GM23338 (cell line): Measurements from ENCODE around the gene TF. TPM values are rescaled to one million over a fixed set of nuclear protein-coding genes. Genes with fewer than 3 reads are reported as not detected.

Experiments
- ATAC-seq: fragments of 200-7000 bp; cut with Tn5 transposase; 3 replicates; pipeline ENCODE4 v1.9.1; 2020
- DNase-seq: peaks from one replicate; pipeline ENCODE4 v3.0.0-alpha.2; 2015; ENCODE audit warnings: low spot score
- H2AFZ ChIP-seq: fragments of 200-600 bp; sonication (generic); 2 replicates; pipeline ENCODE4 v1.8.0; 2016; ENCODE audit warnings: antibody characterized with exemption, mild to moderate bottlenecking, moderate library complexity
- H3F3A ChIP-seq: fragments of 200-600 bp; sonication (generic); replicated peaks from 2 replicates; pipeline ENCODE4 v1.8.0; 2017; ENCODE audit warnings: antibody characterized with exemption, mixed run types, low read depth
- H3K27ac ChIP-seq: fragments of 200-600 bp; sonication (generic); 2 replicates; pipeline ENCODE4 v1.6.1; 2016; ENCODE audit warnings: low read depth
- H3K27me3 ChIP-seq: fragments of 200-600 bp; sonication (generic); 2 replicates; pipeline ENCODE4 v1.8.0; 2016; ENCODE audit warnings: mild to moderate bottlenecking, mixed run types, moderate library complexity; ENCODE audit not compliant: insufficient read depth
- H3K36me3 ChIP-seq: fragments of 200-600 bp; sonication (generic); 2 replicates; pipeline ENCODE4 v1.8.0; 2016; ENCODE audit warnings: mild to moderate bottlenecking; ENCODE audit not compliant: insufficient read depth
- H3K4me1 ChIP-seq: fragments of 200-600 bp; sonication (generic); 2 replicates; pipeline ENCODE4 v1.8.0; 2016; ENCODE audit warnings: mild to moderate bottlenecking, moderate library complexity; ENCODE audit not compliant: insufficient read depth
- H3K4me2 ChIP-seq: fragments of 200-600 bp; sonication (generic); 2 replicates; pipeline ENCODE4 v1.7.1; 2017; ENCODE audit warnings: mixed run types
- H3K4me3 ChIP-seq: fragments of 200-600 bp; sonication (generic); 2 replicates; pipeline ENCODE4 v1.6.1; 2016; ENCODE audit warnings: mixed run types
- H3K79me2 ChIP-seq: fragments of 200-600 bp; sonication (generic); replicated peaks from 2 replicates; pipeline ENCODE4 v1.8.0; 2017; ENCODE audit warnings: mild to moderate bottlenecking; ENCODE audit not compliant: insufficient read depth
- H3K9me2 ChIP-seq: fragments of 200-600 bp; sonication (generic); 2 replicates; pipeline ENCODE4 v1.8.0; 2017; ENCODE audit not compliant: insufficient read depth
- H4K20me1 ChIP-seq: fragments of 200-600 bp; sonication (generic); replicated peaks from 2 replicates; pipeline ENCODE4 v1.8.0; 2017; ENCODE audit warnings: mild to moderate bottlenecking; ENCODE audit not compliant: insufficient read depth
- H3K27ac Mint-ChIP-seq: 2 replicates; pipeline ENCODE4 v1.8.0; 2020; ENCODE audit warnings: inconsistent platforms, mild to moderate bottlenecking, moderate library complexity, mixed read lengths
- H3K27me3 Mint-ChIP-seq: 3 replicates; pipeline ENCODE4 v1.8.0; 2022; ENCODE audit warnings: low read depth, mild to moderate bottlenecking, moderate library complexity, mixed read lengths, inconsistent platforms; ENCODE audit not compliant: insufficient read depth, poor library complexity
- H3K36me3 Mint-ChIP-seq: 3 replicates; pipeline ENCODE4 v1.8.0; 2021; ENCODE audit warnings: low read depth, mild to moderate bottlenecking, inconsistent platforms, moderate library complexity, mixed read lengths
- H3K4me1 Mint-ChIP-seq: 3 replicates; pipeline ENCODE4 v1.8.0; 2020; ENCODE audit warnings: mild to moderate bottlenecking, inconsistent platforms, mixed read lengths
- H3K4me3 Mint-ChIP-seq: 3 replicates; pipeline ENCODE4 v1.8.0; 2021; ENCODE audit warnings: moderate library complexity, mild to moderate bottlenecking, inconsistent platforms, mixed read lengths
- H3K9me3 Mint-ChIP-seq: 3 replicates; pipeline ENCODE4 v1.8.0; 2020; ENCODE audit warnings: moderate library complexity, mild to moderate bottlenecking, inconsistent platforms, mixed read lengths
- CREB1 ChIP-seq: fragments of 250-450 bp; sonication (Bioruptor Pico); IDR thresholded peaks from 2 replicates; pipeline ENCODE4 v1.5.0; 2020; ENCODE audit warnings: low read depth, mild to moderate bottlenecking, moderate library complexity
- EZH2 ChIP-seq: fragments of 200-600 bp; sonication (generic); IDR thresholded peaks from one replicate; pipeline ENCODE4 v1.8.0; 2017; ENCODE audit warnings: antibody characterized with exemption, mild to moderate bottlenecking, low read depth; ENCODE audit not compliant: unreplicated experiment
- JUNB ChIP-seq: IDR thresholded peaks from one replicate; pipeline ENCODE4 v1.6.1; 2016; ENCODE audit warnings: antibody characterized with exemption; ENCODE audit not compliant: unreplicated experiment
- NANOG ChIP-seq: IDR thresholded peaks from 2 replicates; pipeline ENCODE4 v1.6.1; 2016; ENCODE audit warnings: antibody characterized with exemption, borderline replicate concordance
- POLR2AphosphoS5 ChIP-seq: IDR thresholded peaks from 2 replicates; pipeline ENCODE4 v1.6.1; 2016; ENCODE audit warnings: antibody characterized with exemption, low read depth
- STAT1 ChIP-seq: IDR thresholded peaks from one replicate; pipeline ENCODE4 v1.6.1; 2016; ENCODE audit warnings: antibody characterized with exemption; ENCODE audit not compliant: unreplicated experiment
- ZNF114 ChIP-seq: fragments of 250-450 bp; sonication (Bioruptor Pico); IDR thresholded peaks from 2 replicates; pipeline ENCODE4 v1.5.0; 2020; ENCODE audit warnings: mild to moderate bottlenecking, moderate library complexity
- ZNF331 ChIP-seq: fragments of 250-450 bp; sonication (Bioruptor Pico); IDR thresholded peaks from 2 replicates; pipeline ENCODE4 v1.5.0; 2020; ENCODE audit warnings: low read depth, mild to moderate bottlenecking, moderate library complexity
- polyA plus RNA-seq: library from polyadenylated mRNA; unstranded; fragments of >200 nt; fragmentation: Nextera tagmentation; extraction: Ambion mirVana; gene quantifications from 2 replicates; pipeline ENCODE4 v1.2.1, GENCODE V29; 2016
- total RNA-seq: library from RNA; depleted of rRNA; stranded (reverse); fragments of >200 nt; shearing (Covaris generic); gene quantifications from 2 replicates; pipeline ENCODE4 v1.2.3, GENCODE V29; 2014
- TF ChIP-seq, protein P1 (sequence below), 2 experiments: fragments of 200-600 bp in 1 of 2; sonication (generic) in 1 of 2; conservative IDR thresholded peaks; 2 replicates each; pipeline versions ENCODE4 v1.5.1 to v1.6.1; 2016 to 2017; ENCODE audit warnings: antibody characterized with exemption in 2 of 2, low read depth in 2 of 2, mild to moderate bottlenecking in 2 of 2, moderate library complexity in 1 of 2

The TF gene
- total and polyA plus RNA-seq, 2 experiments from 2014 or later = 0.03 to 0.76 TPM

DNA sequence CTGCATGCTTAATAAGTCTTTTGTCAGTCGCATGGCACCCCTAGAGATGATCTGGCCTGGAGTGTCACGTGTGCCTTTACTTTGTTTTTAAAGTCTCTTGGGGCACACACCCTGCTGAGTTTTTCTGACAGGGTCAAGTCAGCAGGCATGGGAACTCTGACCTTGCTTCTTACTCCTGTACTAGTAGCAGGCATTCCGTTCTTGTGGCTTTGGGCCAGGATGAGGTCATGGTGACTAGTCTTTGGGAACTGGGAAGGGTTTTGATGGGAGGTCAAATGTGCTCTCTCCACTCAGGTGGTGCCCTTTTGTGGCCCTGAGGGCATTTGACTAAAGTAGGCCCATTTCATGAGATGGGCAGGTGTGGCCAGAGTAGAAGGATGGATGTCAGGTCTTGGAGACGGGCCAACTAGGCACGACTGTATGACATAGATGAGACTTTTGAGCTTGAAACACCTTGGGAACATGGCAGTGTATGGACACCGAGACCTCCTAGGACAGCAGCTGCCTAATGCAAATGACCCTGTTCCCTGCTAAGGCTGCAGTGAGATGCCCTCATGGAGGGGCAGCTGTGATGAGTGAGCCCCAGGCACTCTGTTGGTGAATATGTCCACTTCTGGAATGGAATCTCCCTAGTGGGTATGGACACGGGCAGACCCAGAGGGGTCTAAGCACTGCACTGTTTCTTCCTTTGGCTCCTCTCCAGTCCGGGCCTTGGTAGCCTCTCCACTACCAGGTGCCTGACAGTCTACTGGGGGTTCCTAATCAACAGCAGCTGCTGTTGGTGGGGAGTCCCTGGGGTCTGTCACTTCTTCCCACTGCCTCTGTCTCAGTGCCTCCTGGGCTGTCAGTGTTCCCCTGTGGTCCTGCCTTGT is 75.8 kb downstream of the TF start:
- DNase-seq (peak; percentile 59), ATAC-seq (peak; percentile 86)
- peaks cover 4% of the 10 kb centered on the region; the same call in 1 of the 2 replicates for H3K9me2 ChIP-seq
- H3K4me3 ChIP-seq = no peak overlapping the region
- peaks cover 20% of the 10 kb centered on the region for H3K4me1 Mint-ChIP-seq
- no peak for TF ChIP-seq ZNF331 (CRISPR knock-in tag)
- 0 out of 2 replicates have a peak, but pooled peaks have one; percentile 22 for TF ChIP-seq POLR2AphosphoS5
- TF ChIP-seq STAT1 = no peak
- TF ChIP-seq, protein P1, sequence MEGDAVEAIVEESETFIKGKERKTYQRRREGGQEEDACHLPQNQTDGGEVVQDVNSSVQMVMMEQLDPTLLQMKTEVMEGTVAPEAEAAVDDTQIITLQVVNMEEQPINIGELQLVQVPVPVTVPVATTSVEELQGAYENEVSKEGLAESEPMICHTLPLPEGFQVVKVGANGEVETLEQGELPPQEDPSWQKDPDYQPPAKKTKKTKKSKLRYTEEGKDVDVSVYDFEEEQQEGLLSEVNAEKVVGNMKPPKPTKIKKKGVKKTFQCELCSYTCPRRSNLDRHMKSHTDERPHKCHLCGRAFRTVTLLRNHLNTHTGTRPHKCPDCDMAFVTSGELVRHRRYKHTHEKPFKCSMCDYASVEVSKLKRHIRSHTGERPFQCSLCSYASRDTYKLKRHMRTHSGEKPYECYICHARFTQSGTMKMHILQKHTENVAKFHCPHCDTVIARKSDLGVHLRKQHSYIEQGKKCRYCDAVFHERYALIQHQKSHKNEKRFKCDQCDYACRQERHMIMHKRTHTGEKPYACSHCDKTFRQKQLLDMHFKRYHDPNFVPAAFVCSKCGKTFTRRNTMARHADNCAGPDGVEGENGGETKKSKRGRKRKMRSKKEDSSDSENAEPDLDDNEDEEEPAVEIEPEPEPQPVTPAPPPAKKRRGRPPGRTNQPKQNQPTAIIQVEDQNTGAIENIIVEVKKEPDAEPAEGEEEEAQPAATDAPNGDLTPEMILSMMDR (conservative IDR thresholded peaks at IDR 0.05; ENCODE audit: low read depth in 2 of 2) = peak; percentile 48 to 60
- TF ChIP-seq ZNF114 (CRISPR knock-in tag) = no peak
- no peak for TF ChIP-seq JUNB
- peaks cover 23% of the 10 kb centered on the region; the same call in 1 of the 2 replicates for H3K36me3 ChIP-seq
- H3K79me2 ChIP-seq = no peaks in the 10 kb centered on the region
- H3K36me3 Mint-ChIP-seq = peaks cover 64% of the 10 kb centered on the region
- H3K4me3 Mint-ChIP-seq = peak overlapping the region; percentile 8; the same call in 2 of the 3 replicates
- no peaks in the 10 kb centered on the region for H3K9me3 Mint-ChIP-seq
- no peak overlapping the region for H2AFZ ChIP-seq
- H3K4me2 ChIP-seq = no peak overlapping the region
- no peak overlapping the region for H3K27ac ChIP-seq
- peaks cover 13% of the 10 kb centered on the region for H3K27me3 Mint-ChIP-seq
- H3K27me3 ChIP-seq = no peaks in the 10 kb centered on the region
- H3K27ac Mint-ChIP-seq = peak overlapping the region; percentile 83; the same call in 1 of the 2 replicates
- H3K4me1 ChIP-seq = no peaks in the 10 kb centered on the region
- peaks cover 8% of the 10 kb centered on the region; the same call in 1 of the 2 replicates for H3F3A ChIP-seq
- no peaks in the 10 kb centered on the region; the same call in 1 of the 2 replicates for H4K20me1 ChIP-seq

DNA sequence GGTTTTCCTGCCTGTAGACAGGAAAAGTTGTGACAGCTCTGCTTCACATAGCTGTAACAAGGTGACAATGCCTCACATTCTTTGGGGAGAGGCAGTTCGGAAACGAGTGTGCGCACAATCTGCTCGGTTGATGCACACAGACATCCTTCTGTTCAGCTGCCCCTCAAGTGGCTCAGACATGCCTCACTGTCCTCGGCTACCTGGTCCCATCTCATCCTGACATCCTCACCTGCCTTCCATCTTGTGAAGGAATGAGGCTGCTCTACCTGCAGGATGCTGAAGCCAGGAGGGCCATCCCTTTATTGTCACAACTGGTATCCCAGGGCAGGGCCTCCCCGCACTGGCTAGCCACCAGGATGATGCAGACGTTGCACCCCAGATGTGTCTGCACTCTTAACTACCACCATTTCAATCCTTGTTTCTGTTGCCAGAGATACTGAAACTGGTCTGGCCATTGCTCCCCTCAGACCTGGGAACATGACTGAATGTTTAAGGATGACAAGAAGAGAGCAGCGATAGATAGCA is 78.8 kb downstream of the TF start:
- no peaks in the 10 kb centered on the region for H3F3A ChIP-seq
- Mint-ChIP-seq H3K27ac (no peak overlapping the region), H3K9me3 (no peaks in the 10 kb centered on the region), H3K36me3 (peaks cover 55% of the 10 kb centered on the region), H3K27me3 (peaks cover 15% of the 10 kb centered on the region), H3K4me1 (peaks cover 20% of the 10 kb centered on the region), H3K4me3 (no peak overlapping the region)
- H3K27ac ChIP-seq = no peak overlapping the region
- H4K20me1 ChIP-seq = no peaks in the 10 kb centered on the region; the same call in 1 of the 2 replicates
- peaks cover 11% of the 10 kb centered on the region; the same call in 1 of the 2 replicates for H3K36me3 ChIP-seq
- no peaks in the 10 kb centered on the region for H3K4me1 ChIP-seq
- ATAC-seq = no peak
- no peaks in the 10 kb centered on the region for H3K27me3 ChIP-seq
- H3K9me2 ChIP-seq = peaks cover 4% of the 10 kb centered on the region; the same call in 1 of the 2 replicates
- H3K4me2 ChIP-seq = no peak overlapping the region
- H3K79me2 ChIP-seq = no peaks in the 10 kb centered on the region
- DNase-seq = no peak
- H3K4me3 ChIP-seq = no peak overlapping the region
- TF ChIP-seq POLR2AphosphoS5 = peak; percentile 41
- TF ChIP-seq ZNF114 (CRISPR knock-in tag) = no peak
- TF ChIP-seq EZH2 = no peak
- TF ChIP-seq CREB1 (CRISPR knock-in tag) = no peak
- TF ChIP-seq NANOG = no peak
- TF ChIP-seq, protein P1 (conservative IDR thresholded peaks at IDR 0.05; ENCODE audit: low read depth in 2 of 2) = no peak
- no peak overlapping the region for H2AFZ ChIP-seq
